Astrocyte of the spinal cord (primary cell): ENCODE data around the gene ATXN1.

Experiments used
- DNase-seq: peaks from one replicate; pipeline ENCODE4 v3.0.0; 2011; ENCODE audit warnings: low read depth, low spot score
- H3K4me3 ChIP-seq: 2 replicates; pipeline ENCODE4 v1.5.1; 2011; ENCODE audit warnings: low read depth, mild to moderate bottlenecking, low read length, moderate library complexity
- in situ Hi-C: cut with HindIII; loops from 2 replicates; pipeline ENCODE4 v1.10.0; 2017; ENCODE audit warnings: low sequenced_read_pairs
- TF ChIP-seq, protein P1 (sequence below): IDR thresholded peaks from 2 replicates; pipeline ENCODE4 v1.5.1; 2012; ENCODE audit warnings: low read depth, mild to moderate bottlenecking, low read length, inconsistent platforms

ATXN1 gene

DNA sequence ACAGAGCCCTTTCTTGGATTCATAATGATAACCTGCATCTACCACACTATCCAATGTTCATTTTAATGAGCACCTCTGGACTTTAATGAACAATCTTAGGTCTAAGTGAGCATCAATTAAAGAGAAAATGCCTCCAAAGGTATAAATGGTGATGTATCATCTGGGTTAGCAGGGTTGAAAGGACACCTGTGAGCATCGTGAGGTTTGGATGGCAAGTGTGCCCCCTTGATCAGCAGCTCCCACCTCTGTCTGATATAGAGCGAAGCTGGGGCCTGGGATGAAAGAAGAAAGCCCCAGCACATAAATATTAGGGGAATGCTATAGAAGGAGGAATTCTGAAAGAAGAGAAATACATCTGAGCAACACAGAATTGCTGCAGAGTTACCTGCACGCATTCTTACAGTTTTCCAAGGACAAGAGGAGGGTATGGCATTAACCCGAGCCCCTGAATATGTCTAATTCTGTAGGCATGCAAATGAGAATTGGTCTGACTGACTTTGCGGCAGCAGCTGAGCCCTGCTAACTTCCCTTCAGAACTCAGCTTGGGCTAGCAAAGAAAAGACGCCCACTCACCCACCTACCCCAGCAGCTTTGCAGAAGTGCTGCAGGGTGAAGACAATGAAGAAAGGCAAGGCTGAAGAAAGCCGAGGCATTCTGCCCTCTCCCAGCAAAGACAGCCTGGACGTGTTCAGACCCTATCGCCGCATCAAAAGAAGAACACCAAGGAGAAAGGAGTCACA is 386.6 kb downstream of the ATXN1 start:
- in situ Hi-C loops, result no loop called here
- TF ChIP-seq, protein P1, sequence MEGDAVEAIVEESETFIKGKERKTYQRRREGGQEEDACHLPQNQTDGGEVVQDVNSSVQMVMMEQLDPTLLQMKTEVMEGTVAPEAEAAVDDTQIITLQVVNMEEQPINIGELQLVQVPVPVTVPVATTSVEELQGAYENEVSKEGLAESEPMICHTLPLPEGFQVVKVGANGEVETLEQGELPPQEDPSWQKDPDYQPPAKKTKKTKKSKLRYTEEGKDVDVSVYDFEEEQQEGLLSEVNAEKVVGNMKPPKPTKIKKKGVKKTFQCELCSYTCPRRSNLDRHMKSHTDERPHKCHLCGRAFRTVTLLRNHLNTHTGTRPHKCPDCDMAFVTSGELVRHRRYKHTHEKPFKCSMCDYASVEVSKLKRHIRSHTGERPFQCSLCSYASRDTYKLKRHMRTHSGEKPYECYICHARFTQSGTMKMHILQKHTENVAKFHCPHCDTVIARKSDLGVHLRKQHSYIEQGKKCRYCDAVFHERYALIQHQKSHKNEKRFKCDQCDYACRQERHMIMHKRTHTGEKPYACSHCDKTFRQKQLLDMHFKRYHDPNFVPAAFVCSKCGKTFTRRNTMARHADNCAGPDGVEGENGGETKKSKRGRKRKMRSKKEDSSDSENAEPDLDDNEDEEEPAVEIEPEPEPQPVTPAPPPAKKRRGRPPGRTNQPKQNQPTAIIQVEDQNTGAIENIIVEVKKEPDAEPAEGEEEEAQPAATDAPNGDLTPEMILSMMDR, result no peak
- no peak for DNase-seq
- no peak overlapping the region for H3K4me3 ChIP-seq

DNA sequence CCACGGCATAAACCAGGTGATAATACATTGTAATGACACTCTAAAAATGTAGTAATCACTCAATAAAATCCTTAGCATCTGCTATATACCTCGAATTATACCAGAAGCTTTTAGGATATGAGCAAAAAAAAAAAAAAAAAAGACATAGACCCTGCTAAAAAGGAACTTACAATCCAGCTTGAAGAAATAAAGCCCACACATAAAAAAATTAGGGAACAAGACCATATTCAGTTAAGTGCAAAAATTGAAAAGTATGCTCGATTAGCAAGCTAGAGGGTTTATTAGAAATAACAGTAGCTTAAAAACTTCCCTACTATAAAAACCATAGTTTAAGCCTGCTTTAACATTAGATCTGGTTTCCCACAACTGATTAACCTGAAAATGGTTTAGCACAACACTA is 387.2 kb downstream of the ATXN1 start:
- no peak for DNase-seq
- no peak overlapping the region for H3K4me3 ChIP-seq
- in situ Hi-C loops, result no loop called here
- TF ChIP-seq, protein P1, result no peak

DNA sequence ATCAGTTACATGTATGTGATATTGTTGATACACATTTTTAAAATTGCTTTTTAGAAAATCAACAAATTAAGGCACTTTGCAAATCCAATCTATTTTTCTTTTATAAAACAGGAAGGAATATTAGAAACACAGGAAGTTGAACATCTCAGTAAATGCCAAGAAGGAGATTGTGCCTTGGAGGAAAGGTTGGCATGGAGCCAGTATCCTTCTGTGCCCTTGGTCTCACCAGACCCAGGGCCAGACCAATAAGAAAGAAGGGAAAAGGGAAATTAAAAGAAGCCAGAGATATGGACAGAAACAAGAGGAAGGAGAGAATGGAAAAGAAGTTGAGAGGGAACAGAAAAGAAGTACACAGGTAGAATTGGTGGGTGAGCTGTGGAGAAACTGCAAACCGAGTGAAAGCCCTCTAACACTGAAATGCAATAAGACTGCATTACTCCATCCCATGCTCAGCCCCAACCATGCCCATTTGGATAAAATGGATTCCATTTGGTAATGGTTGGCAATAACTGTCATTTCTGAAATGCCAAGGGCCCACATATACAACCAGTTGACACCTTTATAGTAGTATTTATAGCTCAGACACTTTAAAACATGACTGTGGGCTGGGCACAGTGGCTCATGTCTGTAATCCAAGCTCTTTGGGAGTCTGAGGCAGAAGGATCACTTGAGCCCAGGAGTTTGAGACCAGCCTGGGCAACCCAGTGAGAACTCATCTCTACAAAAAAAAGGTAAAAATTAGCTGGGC is 389.1 kb downstream of the ATXN1 start:
- no peak for DNase-seq
- H3K4me3 ChIP-seq, result no peak overlapping the region
- in situ Hi-C loops, result no loop called here
- TF ChIP-seq, protein P1, result no peak

DNA sequence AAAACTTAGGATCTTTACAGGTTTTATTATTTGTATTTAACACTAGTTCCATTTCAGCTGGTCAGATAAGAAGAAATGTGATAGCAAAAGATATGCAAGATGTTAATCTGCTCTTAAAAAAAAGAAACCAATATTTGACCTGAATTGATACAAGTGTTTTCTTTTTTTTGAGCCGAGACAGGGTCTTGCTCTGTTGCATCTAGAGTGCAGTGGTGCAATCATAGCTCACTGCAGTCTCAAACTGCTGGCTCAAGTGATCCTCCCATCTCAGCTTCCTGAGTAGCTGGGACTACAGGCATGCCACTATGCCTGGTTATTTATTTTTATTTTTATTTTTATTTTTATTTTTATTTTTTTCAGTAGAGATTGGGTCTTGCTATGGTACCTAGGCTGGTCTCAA is 389.9 kb downstream of the ATXN1 start:
- DNase-seq, result no peak
- TF ChIP-seq, protein P1, result no peak
- in situ Hi-C loops, result no loop called here
- no peak overlapping the region for H3K4me3 ChIP-seq

DNA sequence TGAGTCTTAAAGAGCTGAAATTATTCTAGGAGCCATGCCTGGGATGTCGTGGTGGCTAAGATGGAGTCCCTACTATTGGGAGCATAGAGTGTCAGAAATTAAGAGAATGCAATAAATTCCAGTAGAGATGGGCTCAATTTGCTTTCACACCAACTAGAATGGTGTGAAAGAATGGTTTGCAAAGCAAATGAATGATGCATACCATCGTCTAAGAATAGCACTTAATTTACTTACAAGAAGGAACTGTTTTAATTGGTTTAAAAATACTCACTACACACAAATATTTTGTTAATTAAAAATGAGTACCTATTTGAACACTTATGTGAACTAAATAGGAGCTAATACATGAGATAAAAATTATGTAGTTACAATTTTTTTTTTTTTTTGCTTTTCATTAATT is 390.3 kb downstream of the ATXN1 start:
- DNase-seq, result no peak
- in situ Hi-C loops, result no loop called here
- H3K4me3 ChIP-seq, result no peak overlapping the region
- TF ChIP-seq, protein P1, result no peak

DNA sequence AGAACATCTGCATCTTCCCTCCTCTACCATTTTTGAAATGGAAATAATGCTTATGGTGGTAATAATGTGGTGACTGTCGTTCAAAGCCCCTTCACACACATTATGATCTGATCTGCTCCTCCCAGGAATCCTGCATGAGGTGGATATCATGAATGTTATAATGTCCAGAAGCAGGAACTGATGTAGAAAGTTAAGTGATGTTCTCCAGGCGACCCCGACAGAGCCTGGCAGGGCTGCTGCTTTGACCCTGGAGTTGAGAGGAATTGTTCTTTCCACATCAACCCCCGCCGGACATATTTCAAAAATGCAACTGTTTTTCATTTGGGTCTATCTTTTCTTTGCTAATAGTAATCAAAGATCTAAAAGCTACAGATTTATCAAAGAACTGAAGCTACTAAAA is 391.3 kb downstream of the ATXN1 start:
- in situ Hi-C loops, result no loop called here

More for the DNA sequence above, 391.3 kb downstream of the ATXN1 start:
- DNase-seq, result no peak
- TF ChIP-seq, protein P1, result no peak
- no peak overlapping the region for H3K4me3 ChIP-seq
